Peyer's patch (tissue), 4 donors: Measurements from ENCODE around the gene RBM33.

Source experiments
- CTCF ChIP-seq, 6 experiments: fragments of 450-650 bp in 4 of 6; fragments of 200-600 bp in 2 of 6; sonication (generic) in 1 of 6; IDR thresholded peaks; one replicate each; pipeline ENCODE4 v1.5.1; 2017 to 2019; ENCODE audit warnings: antibody characterized with exemption in 6 of 6, mild to moderate bottlenecking in 3 of 6, moderate library complexity in 1 of 6
- POLR2A ChIP-seq, 2 donors: fragments of 450-650 bp; IDR thresholded peaks; one replicate each; pipeline ENCODE4 v1.5.1; 2017; ENCODE audit warnings: antibody characterized with exemption in 2 of 2, mild to moderate bottlenecking in 2 of 2, moderate library complexity in 2 of 2

- TF ChIP-seq CTCF (IDR thresholded peaks at IDR 0.05) (no peak), POLR2A (IDR thresholded peaks at IDR 0.05) (no peak)
These were observed 2.8 kb downstream of the RBM33 start for GRCh38 chr7:155647302-155647701.
